ENCODE data around the gene AZI2.

DNA sequence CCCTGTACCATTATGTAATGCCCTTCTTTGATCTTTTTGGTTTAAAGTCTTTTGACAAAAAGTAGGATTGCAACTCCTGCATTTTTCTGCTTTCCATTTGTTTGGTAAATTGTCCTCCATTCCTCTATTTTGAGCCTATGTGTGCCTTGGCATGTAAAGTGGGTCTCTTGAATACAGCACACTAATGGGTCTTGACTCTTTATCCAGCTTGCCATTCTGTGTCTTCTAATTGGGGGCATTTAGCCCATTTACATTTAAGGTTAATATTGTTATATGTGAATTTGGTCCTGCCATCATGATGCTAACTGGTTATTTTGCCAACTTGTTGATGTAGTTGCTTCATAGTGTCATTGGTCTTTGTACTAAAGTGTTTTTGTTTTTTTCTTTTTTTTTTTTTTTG, 74.8 kb downstream of the AZI2 start:
- TF ChIP-seq POLR2AphosphoS5 (IDR thresholded peaks at IDR 0.05; ENCODE audit: low read depth, low read length) (no peak), POLR2A (IDR thresholded peaks at IDR 0.05; ENCODE audit: low read depth, low read length) (no peak)
